Cerebellar cortex (tissue), 1 donor: ENCODE results near the gene KIAA0408.
A peak's percentile ranks its signal among the peaks of the same experiment; 100 is the strongest.
"Not testable (repeated sequence)": the region's sequence is repeated elsewhere in the genome, so short reads cannot be mapped to it uniquely, and the experiment has no call there.

ENCODE experiments used
- DNase-seq: peaks from one replicate; pipeline ENCODE4 v3.0.0-alpha.2; 2015; ENCODE audit warnings: low spot score

Gene KIAA0408

GRCh38 chr6:127463056-127463455 lies 3.9 kb upstream of the KIAA0408 start:
- DNase-seq = no peak

DNA sequence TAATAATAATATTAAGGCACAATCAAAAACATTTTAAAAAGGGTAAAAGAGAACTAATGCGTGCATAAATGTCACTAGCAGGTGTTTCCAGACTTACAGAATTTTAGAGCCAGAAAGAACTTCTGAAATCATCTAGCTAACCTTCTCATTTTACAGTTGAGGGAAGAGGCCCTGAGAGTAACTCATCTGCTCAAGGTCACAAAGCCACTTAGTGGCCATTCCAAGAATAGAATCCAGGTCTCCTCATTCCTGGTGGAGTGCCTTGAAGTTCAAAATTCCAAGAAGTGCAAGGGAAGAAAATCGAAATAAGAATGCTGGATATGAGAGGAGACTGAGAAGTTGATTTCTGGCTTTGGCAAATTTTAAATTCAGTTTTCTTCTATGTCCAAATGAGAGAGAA lies 3.2 kb upstream of the KIAA0408 start:
- no peak for DNase-seq

GRCh38 chr6:127460465-127460864 lies 1.3 kb upstream of the KIAA0408 start:
- DNase-seq = no peak

- no peak for DNase-seq
Observed at GRCh38 chr6:127458817-127459216, 372 bp downstream of the KIAA0408 start.

- DNase-seq = no peak
Observed at GRCh38 chr6:127458222-127458621, 967 bp downstream of the KIAA0408 start.

- no peak for DNase-seq
Observed at GRCh38 chr6:127457456-127458064, 1.6 kb downstream of the KIAA0408 start.

DNA sequence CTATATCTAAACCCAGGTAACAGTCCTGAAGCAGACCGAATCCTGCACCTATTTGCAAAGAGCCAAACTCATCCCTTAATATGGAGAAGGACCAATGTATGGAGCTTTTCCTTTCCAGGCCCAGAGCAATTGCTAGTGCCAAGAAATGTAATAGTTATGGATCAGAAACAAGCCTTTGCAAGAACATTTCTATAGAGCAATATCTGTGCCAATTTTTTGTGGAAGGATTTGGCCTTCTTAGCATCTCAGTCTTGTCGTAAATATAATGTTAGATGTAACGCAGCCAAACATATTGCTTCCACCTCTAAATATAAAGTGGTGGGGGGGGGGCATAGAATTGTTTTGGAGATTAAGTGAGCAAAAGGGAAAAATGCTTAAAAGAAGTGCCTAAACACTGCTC lies 2.7 kb downstream of the KIAA0408 start:
- no peak for DNase-seq

- no peak for DNase-seq
Observed at GRCh38 chr6:127453845-127454619, 5.2 kb downstream of the KIAA0408 start.

- DNase-seq = no peak
Observed at GRCh38 chr6:127452803-127453202, 6.4 kb downstream of the KIAA0408 start.

- DNase-seq = no peak
Observed at GRCh38 chr6:127451388-127451787, 7.8 kb downstream of the KIAA0408 start.

DNA sequence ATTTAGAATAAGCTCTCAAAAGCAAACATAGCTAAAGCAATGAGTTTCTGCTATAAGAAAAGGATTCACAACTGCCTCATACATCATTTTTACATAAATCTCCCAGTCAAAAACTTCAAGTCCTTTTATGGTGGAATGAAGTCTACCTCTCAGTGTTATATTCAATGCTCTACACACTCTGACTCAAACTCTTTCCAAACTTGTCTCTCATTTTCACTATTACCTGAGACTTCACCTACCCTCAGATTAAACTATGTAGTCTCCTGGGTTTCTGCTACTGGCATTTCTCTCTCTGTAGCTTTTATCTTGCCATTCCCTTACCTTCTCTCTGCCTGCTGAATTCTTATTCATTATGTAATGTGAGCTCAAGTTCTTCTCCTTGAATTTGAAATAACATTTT lies 11.4 kb downstream of the KIAA0408 start:
- no peak for DNase-seq

DNA sequence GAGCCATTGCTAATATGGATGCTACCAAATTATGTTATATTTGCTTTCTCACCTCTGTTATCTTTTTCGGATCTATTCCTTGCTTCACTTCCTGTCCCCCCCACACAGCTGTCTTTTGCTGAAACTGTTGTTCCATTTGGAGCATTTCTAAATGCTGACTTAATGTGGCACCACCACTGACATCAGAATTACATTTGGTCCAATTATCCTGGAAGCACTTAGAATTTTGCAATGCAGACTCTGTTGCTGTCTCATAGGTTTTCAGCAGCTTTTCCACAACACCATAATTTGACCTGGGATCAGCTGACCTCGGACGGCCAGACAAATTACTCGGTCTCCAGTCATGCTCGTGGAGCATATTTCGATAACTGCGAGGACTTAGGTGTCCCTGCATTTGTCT lies 12.8 kb downstream of the KIAA0408 start:
- DNase-seq = no peak

- no peak for DNase-seq
Observed at GRCh38 chr6:127441881-127442280, 17.3 kb downstream of the KIAA0408 start.

DNA sequence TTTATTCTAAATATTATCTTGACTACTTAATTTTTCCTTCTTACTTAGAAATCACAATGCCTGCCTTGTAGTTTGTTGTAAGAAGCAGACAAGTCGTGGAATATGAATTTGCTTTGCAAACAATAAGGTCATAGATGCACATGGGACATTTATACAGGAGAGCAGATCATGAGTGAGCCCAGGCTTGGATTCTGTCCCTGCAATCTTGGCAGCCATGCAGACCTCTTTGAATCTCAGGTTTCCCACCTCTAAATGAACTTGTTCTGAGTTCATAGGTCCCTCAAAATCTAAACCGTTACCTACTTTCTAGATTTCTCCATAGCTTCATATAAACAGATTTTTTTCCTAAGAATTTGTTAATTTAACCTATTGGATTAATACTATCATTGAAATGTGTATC lies 19.5 kb downstream of the KIAA0408 start:
- peak; percentile 43 for DNase-seq

GRCh38 chr6:127436578-127437110 lies 22.5 kb downstream of the KIAA0408 start:
- peak; percentile 46 for DNase-seq

DNA sequence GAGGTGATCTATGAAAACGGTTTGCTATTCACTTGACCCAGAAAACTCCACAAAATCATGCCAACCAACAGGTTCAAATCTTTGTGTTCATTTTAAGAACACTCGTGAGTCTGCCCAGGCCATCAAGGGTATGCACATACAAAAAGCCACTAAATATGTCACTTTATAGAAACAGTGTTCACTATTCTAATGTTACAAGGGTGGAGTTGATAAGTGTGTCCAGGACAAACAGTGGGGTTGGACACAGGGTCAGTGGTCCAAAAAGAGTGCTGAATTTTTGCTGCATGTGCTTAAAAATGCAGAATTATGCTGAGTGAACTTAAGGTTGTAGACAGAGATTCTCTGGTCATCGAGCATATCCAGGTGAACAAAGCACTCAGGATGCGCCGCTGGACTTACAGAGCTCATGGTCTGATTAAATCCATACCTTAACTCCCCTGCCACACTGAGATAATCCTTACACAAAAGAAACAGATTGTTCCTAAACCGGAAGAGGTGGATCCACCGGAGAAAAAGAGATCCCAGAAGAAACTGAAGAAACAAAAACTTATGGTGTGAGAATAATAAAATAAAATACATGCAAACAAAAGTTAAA lies 23.5 kb downstream of the KIAA0408 start:
- no peak for DNase-seq

DNA sequence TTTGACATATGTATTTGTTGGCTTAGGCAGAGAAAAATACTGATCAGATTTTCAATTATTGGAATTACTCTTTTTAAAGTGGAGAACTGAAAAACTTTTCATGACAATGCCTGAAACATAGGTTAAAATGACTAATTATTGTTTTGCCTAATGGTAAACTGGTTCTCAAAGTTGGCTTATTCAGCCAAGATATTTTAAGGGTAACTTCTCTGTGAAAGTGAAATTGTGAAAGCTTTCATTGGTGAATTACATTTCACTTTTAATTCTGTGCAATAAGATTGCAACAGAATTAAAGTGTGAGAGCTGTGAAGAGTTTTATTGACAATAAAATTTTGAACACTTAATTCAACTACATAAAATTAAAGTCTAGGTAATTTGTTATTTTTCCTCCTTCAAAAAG lies 24.5 kb downstream of the KIAA0408 start:
- DNase-seq = no peak

- DNase-seq = not testable (repeated sequence)
Observed at GRCh38 chr6:127428562-127428961, 30.6 kb downstream of the KIAA0408 start.

GRCh38 chr6:127423921-127424320 lies 35.3 kb downstream of the KIAA0408 start:
- no peak for DNase-seq

DNA sequence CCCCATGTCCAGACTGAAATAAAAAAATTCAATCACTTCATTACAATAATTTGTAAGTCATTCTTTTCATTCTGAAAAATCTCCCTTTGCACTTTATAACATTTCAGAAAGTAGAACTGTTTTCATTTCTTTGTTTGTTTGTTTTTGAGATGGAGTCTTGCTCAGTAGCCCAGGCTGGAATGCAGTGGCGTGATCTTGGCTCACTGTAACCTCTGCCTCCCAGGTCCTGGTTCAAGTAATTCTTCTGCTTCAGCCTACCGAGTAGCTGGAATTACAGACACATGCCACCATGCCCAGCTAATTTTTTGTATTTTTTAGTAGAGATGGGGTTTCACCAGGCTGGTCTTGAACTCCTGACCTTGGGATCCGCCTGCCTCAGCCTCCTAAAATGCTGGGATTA lies 38.0 kb downstream of the KIAA0408 start:
- DNase-seq = not testable (repeated sequence)

DNA sequence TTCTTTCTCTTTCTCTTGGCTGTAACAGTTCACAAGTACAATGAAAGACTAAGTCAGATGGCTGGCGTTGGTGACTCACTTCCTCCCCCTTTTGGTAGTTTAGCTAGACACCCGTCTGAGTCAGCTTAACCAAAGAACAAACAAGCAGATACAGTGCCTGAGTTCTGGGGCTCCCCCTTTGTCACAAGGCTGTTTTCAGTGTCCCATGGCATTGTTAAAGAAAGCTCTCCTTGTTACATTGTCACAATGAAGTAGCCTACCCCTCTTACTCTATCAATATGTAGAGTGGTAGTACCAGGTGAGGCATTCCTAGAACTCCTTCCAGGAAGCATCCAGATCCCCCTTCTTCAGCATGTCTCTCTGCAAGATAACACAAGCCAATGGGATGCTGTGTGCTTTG lies 38.6 kb downstream of the KIAA0408 start:
- DNase-seq = peak; percentile 65

DNA sequence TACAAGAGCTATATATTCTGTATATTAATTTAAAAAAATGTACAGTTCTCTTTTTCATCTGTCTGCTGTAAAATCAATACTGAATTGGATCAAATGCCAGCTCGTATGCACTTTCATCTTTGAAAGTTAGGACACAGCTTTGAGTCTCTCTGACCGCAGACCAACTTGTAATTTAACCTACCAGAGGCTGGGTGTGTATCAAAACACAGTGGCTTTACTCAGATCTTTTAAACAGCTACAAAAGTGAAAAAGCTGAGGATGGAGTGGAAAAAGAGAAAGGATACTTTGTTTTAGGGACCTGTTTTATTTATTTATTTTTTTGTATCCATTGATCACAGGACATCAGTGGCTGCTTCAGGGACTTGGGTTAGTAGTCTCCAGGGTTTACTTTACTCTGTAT lies 44.1 kb downstream of the KIAA0408 start:
- DNase-seq = no peak

DNA sequence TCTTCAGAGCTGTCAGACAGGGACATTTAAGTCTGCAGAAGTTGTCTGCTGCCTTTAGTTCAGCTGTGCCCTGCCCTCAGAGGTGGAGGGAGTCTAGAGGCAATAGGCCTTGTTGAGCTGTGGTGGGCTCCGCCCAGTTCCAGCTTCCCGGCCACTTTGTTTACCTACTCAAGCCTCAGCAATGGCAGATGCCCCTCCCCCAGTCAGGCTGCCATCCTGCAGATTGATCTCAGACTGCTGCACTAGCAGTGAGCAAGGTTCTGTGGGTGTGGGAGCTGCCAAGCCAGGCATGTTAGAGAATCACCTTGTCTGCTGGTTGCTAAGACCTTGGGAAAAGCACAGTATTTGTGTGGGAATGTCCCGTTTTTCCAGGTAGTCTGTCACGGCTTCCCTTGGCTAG lies 46.1 kb downstream of the KIAA0408 start:
- DNase-seq = not testable (repeated sequence)
